ENCODE measurements around the gene TEKT2.

The TEKT2 gene

GRCh38 chr1:36132029-36132428, 48.1 kb downstream of the TEKT2 start:
- no peak for DNase-seq

- DNase-seq: no peak
These were observed 49.6 kb downstream of the TEKT2 start for GRCh38 chr1:36133484-36133883.

- DNase-seq: no peak
These were observed 50.1 kb downstream of the TEKT2 start for GRCh38 chr1:36134031-36134430.

GRCh38 chr1:36134505-36135329, 50.8 kb downstream of the TEKT2 start:
- DNase-seq: peak; percentile 41 to 47

GRCh38 chr1:36135330-36135667, 51.4 kb downstream of the TEKT2 start:
- DNase-seq: no peak

- no peak for DNase-seq
These were observed 51.9 kb downstream of the TEKT2 start for GRCh38 chr1:36135796-36136195.

GRCh38 chr1:36136535-36136934, 52.6 kb downstream of the TEKT2 start:
- DNase-seq: no peak

- no peak for DNase-seq
These were observed 53.3 kb downstream of the TEKT2 start for GRCh38 chr1:36137226-36137625.

GRCh38 chr1:36137776-36138175, 53.9 kb downstream of the TEKT2 start:
- DNase-seq: no peak

Data from stimulated activated CD4-positive, alpha-beta T cell treated with anti-CD3 and anti-CD28 coated beads, Interleukin-2, amount 100 ng/mL, for 48 hours (primary cell).